AG09309 (cell line): ENCODE data around the gene INSL6.

ENCODE experiments used
- DNase-seq: peaks from one replicate; pipeline ENCODE4 v3.0.0-alpha.2; 2010; ENCODE audit warnings: low read depth
- H3K4me3 ChIP-seq: 2 replicates; pipeline ENCODE4 v1.5.1; 2011; ENCODE audit warnings: mild to moderate bottlenecking, low read depth, low read length, moderate library complexity; ENCODE audit not compliant: control insufficient read depth
- CTCF ChIP-seq: IDR thresholded peaks from 2 replicates; pipeline ENCODE4 v1.5.1; 2011; ENCODE audit warnings: mild to moderate bottlenecking, low read depth, low read length, inconsistent platforms; ENCODE audit not compliant: insufficient read depth, control insufficient read depth; ENCODE audit errors: missing control alignments

INSL6 gene

GRCh38 chr9:5185220-5185840 is at the start of gene INSL6:
INSL6 (minus strand) TSS chr9:5185639; CDS start chr9:5185602, 37 bp downstream.
- no peak for TF ChIP-seq CTCF
- no peak for DNase-seq
- no peak within 1 kb of the TSS for H3K4me3 ChIP-seq

GRCh38 chr9:5231212-5231611 is 45.8 kb upstream of the INSL6 start, which contains the start of gene INSL4:
INSL4 (plus strand) TSS chr9:5231419; CDS start chr9:5231524, 105 bp downstream.
- DNase-seq, result no peak
- H3K4me3 ChIP-seq, result no peak within 1 kb of the TSS
- TF ChIP-seq CTCF, result no peak

GRCh38 chr9:5230554-5230953 is 45.1 kb upstream of the INSL6 start:
- TF ChIP-seq CTCF, result no peak
- no peak overlapping the region for H3K4me3 ChIP-seq
- no peak for DNase-seq

GRCh38 chr9:5205071-5205470 is 19.6 kb upstream of the INSL6 start:
- no peak for TF ChIP-seq CTCF
- DNase-seq, result no peak

GRCh38 chr9:5195463-5195862 is 10.0 kb upstream of the INSL6 start:
- H3K4me3 ChIP-seq, result no peak overlapping the region
- TF ChIP-seq CTCF, result no peak
- DNase-seq, result no peak

More at GRCh38 chr9:5205071-5205470, 19.6 kb upstream of the INSL6 start:
- no peak overlapping the region for H3K4me3 ChIP-seq

GRCh38 chr9:5193345-5193744 is 7.9 kb upstream of the INSL6 start:
- no peak for TF ChIP-seq CTCF
- no peak for DNase-seq
- no peak overlapping the region for H3K4me3 ChIP-seq

GRCh38 chr9:5191985-5192384 is 6.5 kb upstream of the INSL6 start:
- H3K4me3 ChIP-seq, result no peak overlapping the region
- DNase-seq, result no peak
- no peak for TF ChIP-seq CTCF
